K562 treated with DMSO at 1 percent for 4 hours (cell line): ENCODE results near the gene CLIC4. TPM values are rescaled to one million over a fixed set of nuclear protein-coding genes. Genes with fewer than 3 reads are reported as not detected.

ENCODE experiments used
- total RNA-seq: library from RNA; unstranded; fragments of 300-600 nt; gene quantifications from 2 replicates; pipeline ENCODE4 v1.2.3, GENCODE V29; 2022; ENCODE audit not compliant: insufficient read depth

Gene CLIC4
- 70.8 and 79.9 TPM in 2 replicates for total RNA-seq

DNA sequence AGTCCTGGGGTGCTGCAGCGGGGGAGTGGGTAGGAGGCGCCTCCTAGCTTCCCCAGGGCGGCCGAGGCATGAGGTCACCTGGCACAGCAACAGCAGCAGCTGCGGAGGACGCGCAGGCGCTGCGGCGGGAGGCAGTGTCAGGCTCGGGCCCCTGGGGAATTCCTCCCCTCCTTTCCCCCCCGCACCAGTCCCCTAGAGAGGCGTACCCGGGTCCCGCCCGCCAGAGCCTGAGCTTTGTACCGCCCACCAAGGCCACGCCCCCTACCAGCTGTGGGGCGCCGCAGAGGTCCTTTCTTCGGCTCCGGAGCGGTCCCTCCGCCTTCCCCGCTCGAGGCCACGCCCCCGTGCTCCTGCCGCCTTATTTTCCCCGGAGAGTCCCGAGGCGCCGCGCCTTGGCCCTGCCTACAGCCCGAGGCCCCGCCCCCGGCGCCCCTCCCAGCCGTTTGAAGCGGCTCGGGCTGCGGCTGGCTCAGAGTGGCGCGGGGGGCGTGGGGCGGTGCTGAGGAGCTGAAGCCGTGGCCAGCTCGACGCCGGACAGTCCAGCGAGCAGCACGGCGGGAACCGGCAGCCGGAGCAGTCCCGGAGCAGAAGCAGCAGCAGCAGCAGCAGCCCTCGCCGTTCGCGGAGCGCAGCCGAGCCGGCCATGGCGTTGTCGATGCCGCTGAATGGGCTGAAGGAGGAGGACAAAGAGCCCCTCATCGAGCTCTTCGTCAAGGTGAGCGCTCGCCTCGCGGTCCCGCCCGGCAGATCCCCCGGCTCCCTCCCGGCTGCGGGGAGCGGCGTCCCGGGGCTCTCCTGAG lies at the start of gene CLIC4:
CLIC4 (plus strand) TSS at position 537 of the 800 bp plus-strand sequence; CDS start at position 644, 107 bp downstream.

Other genes starting within 250 kb of the CLIC4 start
- 1.5 and 2.7 TPM in 2 replicates for gene RCAN3, start 242.6 kb upstream of the CLIC4 start, total RNA-seq
- gene NCMAP, start 189.4 kb upstream of the CLIC4 start, total RNA-seq, result not detected in 2 replicates
- 63.3 and 102 TPM in 2 replicates for gene SRRM1, start 102.1 kb upstream of the CLIC4 start, total RNA-seq
- gene RUNX3, start 184.8 kb downstream of the CLIC4 start, total RNA-seq, result 0.91 TPM in 1 of 2 replicates, not detected in the other